ENCODE measurements around the gene ANKS1B. TPM values are rescaled to one million over a fixed set of nuclear protein-coding genes. Genes with fewer than 3 reads are reported as not detected.
A peak's percentile ranks its signal among the peaks of the same experiment; 100 is the strongest.

The ANKS1B gene
- polyA plus RNA-seq, 1 donor, result 4.8 TPM

- DNase-seq, result no peak
These were observed 1263.5 kb downstream of the ANKS1B start for GRCh38 chr12:98721204-98721702.

- no peak for DNase-seq
These were observed 1264.9 kb downstream of the ANKS1B start for GRCh38 chr12:98719515-98720504.

GRCh38 chr12:98714426-98714825 lies 1270.3 kb downstream of the ANKS1B start:
- DNase-seq, result no peak

- DNase-seq, result no peak
These were observed 1275.7 kb downstream of the ANKS1B start for GRCh38 chr12:98709022-98709421.

- no peak for DNase-seq
These were observed 1283.6 kb downstream of the ANKS1B start for GRCh38 chr12:98701166-98701565.

GRCh38 chr12:98699586-98699985 lies 1285.2 kb downstream of the ANKS1B start:
- no peak for DNase-seq

- DNase-seq, result peak; percentile 19
These were observed 1285.9 kb downstream of the ANKS1B start for GRCh38 chr12:98698603-98699463.

- no peak for DNase-seq
These were observed 1287.5 kb downstream of the ANKS1B start for GRCh38 chr12:98697209-98697608.

GRCh38 chr12:98696036-98696646 lies 1288.6 kb downstream of the ANKS1B start:
- no peak for DNase-seq

- DNase-seq, result no peak
These were observed 1293.4 kb downstream of the ANKS1B start for GRCh38 chr12:98691351-98691750.

GRCh38 chr12:98686603-98687002 lies 1298.1 kb downstream of the ANKS1B start:
- DNase-seq, result no peak

Other genes with a start within 250 kb of the ANKS1B start
- gene BLTP3B, start 157.9 kb upstream of the ANKS1B start, polyA plus RNA-seq (ENCODE audit: insufficient read length), result 25.9 TPM
- gene ACTR6, start 215.9 kb upstream of the ANKS1B start, polyA plus RNA-seq (ENCODE audit: insufficient read length), result 39.2 TPM

All from left kidney (tissue), 2 donors.